GM12874 (cell line): ENCODE data around the gene TRPM2.

ENCODE experiments used
- CTCF ChIP-seq: IDR thresholded peaks from 2 replicates; pipeline ENCODE4 v1.5.1; 2011; ENCODE audit warnings: low read depth, mild to moderate bottlenecking, control low read depth, low read length, moderate library complexity; ENCODE audit not compliant: insufficient read depth

Gene TRPM2

GRCh38 chr21:44318489-44319285, 34.7 kb upstream of the TRPM2 start:
- no peak for TF ChIP-seq CTCF

- TF ChIP-seq CTCF: no peak
Measured at GRCh38 chr21:44319407-44320065, 33.9 kb upstream of the TRPM2 start.

GRCh38 chr21:44320847-44321246, 32.6 kb upstream of the TRPM2 start:
- no peak for TF ChIP-seq CTCF

- no peak for TF ChIP-seq CTCF
Measured at GRCh38 chr21:44321846-44322450, 31.5 kb upstream of the TRPM2 start.

GRCh38 chr21:44322621-44323325, 30.6 kb upstream of the TRPM2 start:
- TF ChIP-seq CTCF: no peak

GRCh38 chr21:44323591-44323990, 29.8 kb upstream of the TRPM2 start:
- no peak for TF ChIP-seq CTCF

- TF ChIP-seq CTCF: no peak
Measured at GRCh38 chr21:44324106-44324853, 29.1 kb upstream of the TRPM2 start.
